ENCODE measurements around the gene FXR2. TPM values are rescaled to one million over a fixed set of nuclear protein-coding genes. Genes with fewer than 3 reads are reported as not detected.
"Not testable (repeated sequence)": the region's sequence is repeated elsewhere in the genome, so short reads cannot be mapped to it uniquely, and the experiment has no call there.

Gene FXR2
- total RNA-seq, 2 donors from 2014 or later: 42.7 to 56.6 TPM

GRCh38 chr17:7618608-7619007, 3.9 kb upstream of the FXR2 start:
- DNase-seq (ENCODE audit: low spot score) (no peak), ATAC-seq (no peak)
- H3K9me3 Mint-ChIP-seq: no peaks in the 10 kb centered on the region
- no peaks in the 10 kb centered on the region for H3K36me3 Mint-ChIP-seq
- H3K4me3 Mint-ChIP-seq: no peak overlapping the region
- no peak overlapping the region for H3K27ac Mint-ChIP-seq
- no peaks in the 10 kb centered on the region for H3K27me3 Mint-ChIP-seq
- peaks cover 4% of the 10 kb centered on the region in 2 donors for H3K4me1 Mint-ChIP-seq (ENCODE audit: low read depth in 2 of 2)

DNA sequence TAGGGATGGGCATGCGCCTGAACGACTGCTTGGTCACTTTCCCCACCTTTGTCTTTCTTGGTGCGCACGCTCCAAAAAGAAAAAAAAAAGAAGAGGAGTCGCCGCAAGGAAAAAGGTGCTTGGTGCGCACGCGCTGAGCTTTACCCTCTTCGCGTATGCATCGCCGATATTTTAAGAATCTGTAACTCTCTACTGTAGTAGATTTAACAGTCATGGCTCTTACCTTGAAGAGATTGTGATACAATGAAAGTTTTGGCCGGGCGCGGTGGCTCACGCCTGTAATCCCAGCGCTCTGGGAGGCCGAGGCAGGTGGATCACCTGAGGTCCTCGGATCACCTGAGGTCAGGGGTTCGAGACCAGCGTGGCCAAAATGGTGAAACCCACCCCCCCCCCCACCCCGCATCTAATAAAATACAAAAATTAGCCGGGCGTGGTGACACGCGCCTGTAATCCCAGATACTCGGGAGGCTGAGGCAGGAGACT, 609 bp upstream of the FXR2 start:
- Mint-ChIP-seq H3K27ac (peak overlapping the region; percentile 72 to 74), H3K36me3 (peaks cover 4% of the 10 kb centered on the region), H3K9me3 (no peaks in the 10 kb centered on the region), H3K27me3 (no peaks in the 10 kb centered on the region), H3K4me1 (ENCODE audit: low read depth in 2 of 2) (peaks cover 28 to 31% of the 10 kb centered on the region in 2 donors), H3K4me3 (peak overlapping the region; percentile 77)
- ATAC-seq: no peak
- DNase-seq (ENCODE audit: low spot score): no peak

- ATAC-seq (no peak), DNase-seq (ENCODE audit: low spot score) (no peak)
- Mint-ChIP-seq H3K9me3 (no peaks in the 10 kb centered on the region), H3K4me3 (peak overlapping the region; percentile 95), H3K27me3 (no peaks in the 10 kb centered on the region), H3K36me3 (peaks cover 4% of the 10 kb centered on the region), H3K27ac (peak overlapping the region; percentile 89 to 92), H3K4me1 (ENCODE audit: low read depth in 2 of 2) (peaks cover 29 to 35% of the 10 kb centered on the region in 2 donors)
Measured at GRCh38 chr17:7613769-7614424, 800 bp downstream of the FXR2 start.

GRCh38 chr17:7612294-7612640, 2.4 kb downstream of the FXR2 start:
- no peak for DNase-seq (ENCODE audit: low spot score)
- Mint-ChIP-seq H3K36me3 (peaks cover 4% of the 10 kb centered on the region), H3K27ac (peak overlapping the region in 1 of 2 donors; percentile 19), H3K4me1 (ENCODE audit: low read depth in 2 of 2) (peaks cover 29 to 35% of the 10 kb centered on the region in 2 donors), H3K27me3 (no peaks in the 10 kb centered on the region), H3K4me3 (peak overlapping the region; percentile 95), H3K9me3 (no peaks in the 10 kb centered on the region)
- ATAC-seq: no peak

GRCh38 chr17:7611635-7612293, 2.9 kb downstream of the FXR2 start:
- H3K4me3 Mint-ChIP-seq: peak overlapping the region; percentile 95
- ATAC-seq (no peak), DNase-seq (ENCODE audit: low spot score) (no peak)
- H3K27ac Mint-ChIP-seq: peak overlapping the region in 1 of 2 donors; percentile 19
- H3K4me1 Mint-ChIP-seq (ENCODE audit: low read depth in 2 of 2): peaks cover 29 to 35% of the 10 kb centered on the region in 2 donors
- no peaks in the 10 kb centered on the region for H3K27me3 Mint-ChIP-seq
- peaks cover 4% of the 10 kb centered on the region for H3K36me3 Mint-ChIP-seq
- no peaks in the 10 kb centered on the region for H3K9me3 Mint-ChIP-seq

DNA sequence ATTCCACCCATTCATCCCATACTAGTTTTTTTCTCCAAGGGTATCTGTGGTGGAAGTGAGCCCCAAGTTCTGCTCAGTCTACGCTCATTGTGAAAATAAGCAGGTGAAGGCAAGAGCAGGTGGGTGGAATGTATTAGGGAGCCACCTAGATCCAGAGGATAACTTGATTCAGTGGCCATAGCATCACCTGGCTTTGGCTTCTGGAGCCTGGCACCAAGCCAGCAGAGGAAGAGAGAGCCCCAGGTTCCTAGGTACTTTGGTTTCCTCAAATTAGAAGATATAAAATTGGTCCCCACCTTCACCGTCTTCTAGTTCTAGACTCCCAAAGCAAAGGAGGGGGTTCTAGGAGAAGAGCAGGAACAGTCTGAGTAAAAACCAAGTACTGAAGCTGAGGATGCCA, 4.1 kb downstream of the FXR2 start:
- Mint-ChIP-seq H3K36me3 (peaks cover 4% of the 10 kb centered on the region), H3K4me1 (ENCODE audit: low read depth in 2 of 2) (peaks cover 29 to 40% of the 10 kb centered on the region in 2 donors), H3K9me3 (no peaks in the 10 kb centered on the region), H3K27ac (no peak overlapping the region), H3K4me3 (no peak overlapping the region), H3K27me3 (no peaks in the 10 kb centered on the region)
- DNase-seq (ENCODE audit: low spot score): no peak
- no peak for ATAC-seq

DNA sequence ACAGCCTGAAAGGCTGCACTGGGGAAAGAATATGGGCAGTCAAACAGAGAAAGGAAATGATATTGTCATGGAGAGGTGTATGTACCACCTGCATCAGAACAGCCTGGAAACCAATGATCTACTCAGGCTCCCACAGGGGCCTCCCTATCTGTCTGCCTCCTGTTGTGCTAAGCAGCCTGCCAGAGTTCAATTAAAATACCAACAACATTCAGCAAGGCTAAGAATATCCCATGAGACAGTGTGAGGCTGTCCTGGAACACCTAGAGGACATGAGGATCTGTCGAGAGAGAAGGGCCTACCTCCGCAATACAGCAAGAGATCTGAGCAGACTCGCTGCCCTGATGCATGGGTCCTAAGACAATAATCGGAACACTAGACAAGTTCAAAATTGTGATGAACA, 8.4 kb downstream of the FXR2 start:
- DNase-seq (ENCODE audit: low spot score): no peak
- Mint-ChIP-seq H3K4me3 (no peak overlapping the region), H3K27ac (no peak overlapping the region), H3K4me1 (ENCODE audit: low read depth in 2 of 2) (peaks cover 9 to 15% of the 10 kb centered on the region in 2 donors), H3K27me3 (no peaks in the 10 kb centered on the region), H3K36me3 (peaks cover 21% of the 10 kb centered on the region), H3K9me3 (no peaks in the 10 kb centered on the region)
- no peak for ATAC-seq

- DNase-seq (ENCODE audit: low spot score); H3K9me3 Mint-ChIP-seq; H3K27ac Mint-ChIP-seq; ATAC-seq; H3K4me3 Mint-ChIP-seq; H3K4me1 Mint-ChIP-seq (ENCODE audit: low read depth in 2 of 2); H3K27me3 Mint-ChIP-seq: not testable (repeated sequence)
- H3K36me3 Mint-ChIP-seq: peaks cover 32% of the 10 kb centered on the region
Measured at GRCh38 chr17:7597561-7597960, 17.1 kb downstream of the FXR2 start.

GRCh38 chr17:7593296-7593695, 21.4 kb downstream of the FXR2 start:
- no peak for DNase-seq (ENCODE audit: low spot score)
- no peak overlapping the region for H3K4me3 Mint-ChIP-seq

DNA sequence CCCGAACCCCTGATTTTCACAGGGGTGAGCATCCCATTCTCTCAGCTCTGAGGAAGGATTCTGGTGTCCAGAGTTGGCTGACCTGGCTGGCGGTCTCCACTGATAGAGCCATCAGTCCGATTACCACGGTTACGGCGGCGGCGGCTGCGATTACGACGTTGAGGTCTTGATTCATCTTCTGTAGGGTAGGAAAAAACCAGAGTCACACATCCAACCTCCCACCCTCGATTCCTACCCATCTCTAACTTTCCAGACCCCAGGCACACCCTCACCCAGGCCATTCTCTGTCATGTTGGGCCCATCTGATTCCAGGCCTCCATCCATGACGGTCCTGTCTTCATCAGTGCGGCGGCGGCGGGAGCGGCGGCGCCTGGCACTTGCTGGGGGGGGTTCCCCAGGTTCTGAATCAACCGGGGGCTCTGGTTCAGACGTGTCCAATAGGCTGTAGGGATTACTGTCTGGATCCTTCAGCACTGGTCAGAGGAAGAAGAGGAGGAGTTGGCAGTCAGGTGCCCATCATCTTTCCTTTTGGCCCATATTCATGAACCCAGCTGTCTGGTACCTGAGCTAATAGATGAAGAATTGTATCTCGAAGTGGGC, 22.2 kb downstream of the FXR2 start:
- H3K36me3 Mint-ChIP-seq: peaks cover 20% of the 10 kb centered on the region
- H3K27ac Mint-ChIP-seq: no peak overlapping the region
- no peak overlapping the region for H3K4me3 Mint-ChIP-seq
- no peak for DNase-seq (ENCODE audit: low spot score)
- no peaks in the 10 kb centered on the region for H3K4me1 Mint-ChIP-seq (ENCODE audit: low read depth in 2 of 2)
- no peaks in the 10 kb centered on the region for H3K27me3 Mint-ChIP-seq
- H3K9me3 Mint-ChIP-seq: no peaks in the 10 kb centered on the region
- no peak for ATAC-seq

More at GRCh38 chr17:7593296-7593695, 21.4 kb downstream of the FXR2 start:
- no peaks in the 10 kb centered on the region for H3K4me1 Mint-ChIP-seq (ENCODE audit: low read depth in 2 of 2)
- H3K27ac Mint-ChIP-seq: no peak overlapping the region
- peaks cover 20% of the 10 kb centered on the region for H3K36me3 Mint-ChIP-seq
- no peaks in the 10 kb centered on the region for H3K27me3 Mint-ChIP-seq
- H3K9me3 Mint-ChIP-seq: no peaks in the 10 kb centered on the region
- ATAC-seq: no peak

- Mint-ChIP-seq H3K4me1 (ENCODE audit: low read depth in 2 of 2) (peaks cover 0 to 3% of the 10 kb centered on the region in 2 donors), H3K36me3 (peaks cover 14% of the 10 kb centered on the region), H3K4me3 (no peak overlapping the region), H3K27me3 (no peaks in the 10 kb centered on the region), H3K9me3 (no peaks in the 10 kb centered on the region), H3K27ac (no peak overlapping the region)
- DNase-seq (ENCODE audit: low spot score): no peak
- ATAC-seq: no peak
Measured at GRCh38 chr17:7591596-7591995, 23.1 kb downstream of the FXR2 start.

DNA sequence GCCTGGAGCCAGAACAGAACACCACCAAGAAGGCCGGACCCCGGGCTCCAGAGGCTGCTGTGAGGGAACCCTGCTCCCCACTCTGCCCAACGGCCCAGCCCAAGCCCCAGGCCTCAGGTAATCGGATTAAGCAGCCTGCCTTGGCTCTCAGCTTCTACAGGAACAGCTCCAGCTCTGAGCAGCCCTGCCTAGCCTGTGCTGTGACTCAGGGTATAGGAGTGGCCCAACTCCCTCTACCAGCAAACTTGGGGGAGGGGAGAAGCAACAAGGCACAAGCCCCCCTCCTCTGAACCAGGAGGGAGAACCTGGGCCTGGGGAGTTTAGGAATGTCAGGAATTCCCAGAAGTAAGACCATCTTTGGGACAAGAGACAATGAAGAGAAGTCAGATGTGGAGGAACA, 24.0 kb downstream of the FXR2 start:
- H3K36me3 Mint-ChIP-seq: peaks cover 12% of the 10 kb centered on the region
- no peak overlapping the region for H3K4me3 Mint-ChIP-seq
- no peaks in the 10 kb centered on the region for H3K27me3 Mint-ChIP-seq
- H3K27ac Mint-ChIP-seq: no peak overlapping the region
- DNase-seq (ENCODE audit: low spot score) (no peak), ATAC-seq (no peak)
- H3K4me1 Mint-ChIP-seq (ENCODE audit: low read depth in 2 of 2): peaks cover 2 to 4% of the 10 kb centered on the region in 2 donors
- H3K9me3 Mint-ChIP-seq: no peaks in the 10 kb centered on the region

GRCh38 chr17:7589891-7590691, 24.6 kb downstream of the FXR2 start, which contains the start of gene SOX15:
TSS of gene SOX15 (minus strand) at chr17:7590094. CDS start at chr17:7589676, 418 bp downstream.
- DNase-seq (ENCODE audit: low spot score): no peak
- Mint-ChIP-seq H3K4me1 (ENCODE audit: low read depth in 2 of 2) (peaks cover 5 to 7% of the 10 kb centered on the region in 2 donors), H3K27me3 (no peaks in the 10 kb centered on the region), H3K27ac (no peak within 1 kb of the TSS), H3K9me3 (no peaks in the 10 kb centered on the region), H3K4me3 (no peak within 1 kb of the TSS), H3K36me3 (peaks cover 7% of the 10 kb centered on the region)
- no peak for ATAC-seq

Measured in natural killer cell treated with Interleukin-12 subunit alpha and Interleukin-12 subunit beta and Interleukin-15 and Interleukin-18, amount 100 ng/mL, for 72 hours (primary cell).